ENCODE data around the gene KIR2DL3. TPM values are rescaled to one million over a fixed set of nuclear protein-coding genes. Genes with fewer than 3 reads are reported as not detected.

Gene KIR2DL3
- not detected in 2 replicates for total RNA-seq (2014; rRNA removed; shearing (Covaris generic))

DNA sequence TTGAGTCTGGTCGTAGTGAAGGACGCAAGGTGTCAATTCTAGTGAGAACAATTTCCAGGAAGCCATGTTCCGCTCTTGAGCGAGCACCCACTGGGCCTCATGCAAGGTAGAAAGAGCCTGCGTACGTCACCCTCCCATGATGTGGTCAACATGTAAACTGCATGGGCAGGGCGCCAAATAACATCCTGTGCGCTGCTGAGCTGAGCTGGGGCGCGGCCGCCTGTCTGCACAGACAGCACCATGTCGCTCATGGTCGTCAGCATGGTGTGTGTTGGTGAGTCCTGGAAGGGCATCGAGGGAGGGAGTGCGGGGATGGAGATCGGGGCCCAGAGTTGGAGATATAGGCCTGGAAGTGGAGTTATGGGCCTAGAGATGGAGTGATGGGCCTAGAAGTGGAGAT, at the start of gene KIR2DL3:
TSS of gene KIR2DL3 (plus strand) at position 208 of the 400 bp plus-strand sequence. CDS start at position 241, 33 bp downstream.

DNA sequence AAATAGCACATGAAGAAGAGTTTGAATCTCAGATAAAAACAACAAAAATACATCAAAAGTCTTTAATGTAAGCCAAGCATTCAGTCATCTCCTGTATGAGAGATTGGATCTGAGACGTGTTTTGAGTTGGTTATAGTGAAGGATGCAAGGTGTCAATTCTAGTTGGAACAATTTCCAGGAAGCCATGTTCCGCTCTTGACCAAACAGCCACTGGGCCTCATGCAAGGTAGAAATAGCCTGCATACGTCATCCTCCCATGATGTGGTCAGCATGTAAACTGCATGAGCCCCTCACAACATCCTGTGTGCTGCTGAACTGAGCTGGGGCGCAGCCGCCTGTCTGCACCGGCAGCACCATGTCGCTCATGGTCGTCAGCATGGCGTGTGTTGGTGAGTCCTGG, 14.2 kb upstream of the KIR2DL3 start, which contains the start of gene KIR3DL3:
TSS of gene KIR3DL3 (plus strand) at position 301 of the 400 bp plus-strand sequence. CDS start at position 356, 55 bp downstream.

DNA sequence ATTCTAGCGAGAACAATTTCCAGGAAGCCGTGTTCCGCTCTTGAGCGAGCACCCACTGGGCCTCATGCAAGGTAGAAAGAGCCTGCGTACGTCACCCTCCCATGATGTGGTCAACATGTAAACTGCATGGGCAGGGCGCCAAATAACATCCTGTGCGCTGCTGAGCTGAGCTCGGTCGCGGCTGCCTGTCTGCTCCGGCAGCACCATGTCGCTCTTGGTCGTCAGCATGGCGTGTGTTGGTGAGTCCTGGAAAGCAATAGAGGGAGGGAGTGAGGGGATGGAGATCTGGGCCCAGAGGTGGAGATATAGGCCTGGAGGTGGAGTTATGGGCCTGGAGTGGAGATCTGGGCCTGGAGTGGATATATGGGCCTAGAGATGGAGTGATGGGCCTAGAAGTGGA, 31.3 kb downstream of the KIR2DL3 start, which contains the start of gene KIR2DL1:
TSS of gene KIR2DL1 (plus strand) at position 148 of the 400 bp plus-strand sequence. CDS start at position 206, 58 bp downstream.

Small RNA genes within 50 kb of the gene (small RNA-seq; reads per million reads assigned to genes)
- not detected for gene AC245128.2
- not detected for gene KIR3DP1

Other genes starting within 250 kb of the KIR2DL3 start
- gene LAIR2, start 235.7 kb upstream of the KIR2DL3 start, total RNA-seq (2014; rRNA removed; shearing (Covaris generic)), result not detected in 2 replicates
- not detected in 2 replicates for gene LILRA2, start 164.7 kb upstream of the KIR2DL3 start, total RNA-seq (2014; rRNA removed; shearing (Covaris generic))
- gene LILRA1, start 144.9 kb upstream of the KIR2DL3 start, total RNA-seq (2014; rRNA removed; shearing (Covaris generic)), result not detected in 2 replicates
- gene LILRB1, start 108.0 kb upstream of the KIR2DL3 start, total RNA-seq (2014; rRNA removed; shearing (Covaris generic)), result not detected in 2 replicates
- not detected in 2 replicates for gene LILRB4, start 75.5 kb upstream of the KIR2DL3 start, total RNA-seq (2014; rRNA removed; shearing (Covaris generic))
- not detected in 2 replicates for gene KIR3DL3, start 14.1 kb upstream of the KIR2DL3 start, total RNA-seq (2014; rRNA removed; shearing (Covaris generic))
- gene KIR2DL1, start 31.3 kb downstream of the KIR2DL3 start, total RNA-seq (2014; rRNA removed; shearing (Covaris generic)), result not detected in 2 replicates
- not detected in 2 replicates for gene KIR2DL4, start 65.1 kb downstream of the KIR2DL3 start, total RNA-seq (2014; rRNA removed; shearing (Covaris generic))
- not detected in 2 replicates for gene KIR3DL1, start 78.0 kb downstream of the KIR2DL3 start, total RNA-seq (2014; rRNA removed; shearing (Covaris generic))
- not detected in 2 replicates for gene KIR2DS4, start 94.2 kb downstream of the KIR2DL3 start, total RNA-seq (2014; rRNA removed; shearing (Covaris generic))
- gene KIR3DL2, start 111.9 kb downstream of the KIR2DL3 start, total RNA-seq (2014; rRNA removed; shearing (Covaris generic)), result not detected in 2 replicates
- gene FCAR, start 135.7 kb downstream of the KIR2DL3 start, total RNA-seq (2014; rRNA removed; shearing (Covaris generic)), result not detected in 2 replicates
- 0.72 and 0.91 TPM in 2 replicates for gene NCR1, start 167.6 kb downstream of the KIR2DL3 start, total RNA-seq (2014; rRNA removed; shearing (Covaris generic))
- gene NLRP7, start 209.0 kb downstream of the KIR2DL3 start, total RNA-seq (2014; rRNA removed; shearing (Covaris generic)), result not detected in 2 replicates
- 1.2 and 4.1 TPM in 2 replicates for gene NLRP2, start 227.9 kb downstream of the KIR2DL3 start, total RNA-seq (2014; rRNA removed; shearing (Covaris generic))